IMR-90 (cell line): Measurements from ENCODE around the gene ARHGEF37. TPM values are rescaled to one million over a fixed set of nuclear protein-coding genes. Genes with fewer than 3 reads are reported as not detected.

ENCODE experiments used
- ATAC-seq: fragments of 200-7000 bp; cut with Tn5 transposase; 2 replicates; pipeline ENCODE4 v1.9.1; 2020; ENCODE audit warnings: low read depth, mild to moderate bottlenecking, moderate library complexity
- BruUV-seq: library from RNA; stranded (reverse); fragments of 400-500 nt; replicated peaks from 2 replicates; lab custom pipeline; 2021; lab: Mats Ljungman, UMichigan
- CTCF ChIA-PET: fragments of 300-600 bp; formaldehyde crosslinking; extraction: SDS; loops from one replicate; lab custom pipeline; 2021; ENCODE audit warnings: antibody characterized with exemption; lab: Yijun Ruan, JAX
- POLR2A ChIA-PET: fragments of 300-600 bp; sonication (Branson Sonifier 250); formaldehyde crosslinking; loops from one replicate; lab custom pipeline; 2022; ENCODE audit warnings: antibody characterized with exemption; ENCODE audit not compliant: unreplicated experiment; lab: Charles Lee
- DNase-seq: peaks from one replicate; pipeline ENCODE4 v3.0.0; 2013
- H2AFZ ChIP-seq: replicated peaks from 2 replicates; pipeline ENCODE3; 2013; ENCODE audit warnings: low read length, mild to moderate bottlenecking; ENCODE audit not compliant: poor library complexity
- H2AK5ac ChIP-seq: 2 replicates; pipeline ENCODE4 v1.6.1; 2013; ENCODE audit warnings: low read depth, low read length, inconsistent platforms
- H2AK9ac ChIP-seq: replicated peaks from 2 replicates; pipeline ENCODE3; 2013; ENCODE audit warnings: mild to moderate bottlenecking, low read depth, low read length, moderate library complexity; ENCODE audit not compliant: poor library complexity
- H2BK120ac ChIP-seq: 2 replicates; pipeline ENCODE4 v1.6.1; 2013; ENCODE audit warnings: low read depth, low read length, inconsistent platforms
- H2BK15ac ChIP-seq: 3 replicates; pipeline ENCODE4 v1.6.1; 2013; ENCODE audit warnings: low read depth, low read length, inconsistent platforms
- H2BK20ac ChIP-seq: 2 replicates; pipeline ENCODE4 v1.6.1; 2013; ENCODE audit warnings: low read depth, mild to moderate bottlenecking, inconsistent platforms, low read length, moderate library complexity
- H2BK5ac ChIP-seq: 2 replicates; pipeline ENCODE4 v1.6.1; 2013; ENCODE audit warnings: mild to moderate bottlenecking, low read depth, low read length, inconsistent platforms; ENCODE audit not compliant: poor library complexity, severe bottlenecking
- H3K14ac ChIP-seq: replicated peaks from 2 replicates; pipeline ENCODE4 v1.6.1; 2013; ENCODE audit warnings: low read depth, low read length, inconsistent platforms
- H3K18ac ChIP-seq: 2 replicates; pipeline ENCODE4 v1.6.1; 2013; ENCODE audit warnings: low read depth, low read length, control low read depth
- H3K23ac ChIP-seq: 2 replicates; pipeline ENCODE4 v1.6.1; 2013; ENCODE audit warnings: low read depth, low read length, inconsistent platforms
- H3K27ac ChIP-seq: 2 replicates; pipeline ENCODE4 v1.5.1; 2013; ENCODE audit warnings: mild to moderate bottlenecking, control low read depth, low read length; ENCODE audit not compliant: insufficient read depth
- H3K27me3 ChIP-seq: 2 replicates; pipeline ENCODE4 v1.6.1; 2013; ENCODE audit warnings: low read length; ENCODE audit not compliant: control insufficient read depth, insufficient read depth
- H3K36me3 ChIP-seq: 2 replicates; pipeline ENCODE4 v1.6.1; 2013; ENCODE audit warnings: low read length, mixed read lengths; ENCODE audit not compliant: control insufficient read depth, insufficient read depth
- H3K4ac ChIP-seq: 2 replicates; pipeline ENCODE4 v1.6.1; 2013; ENCODE audit warnings: low read depth, low read length, inconsistent platforms
- H3K4me1 ChIP-seq: 2 replicates; pipeline ENCODE4 v1.6.1; 2013; ENCODE audit warnings: low read length, mixed read lengths; ENCODE audit not compliant: control insufficient read depth, insufficient read depth
- H3K4me2 ChIP-seq: 2 replicates; pipeline ENCODE4 v1.6.1; 2013; ENCODE audit warnings: low read depth, mild to moderate bottlenecking, control low read depth, low read length, moderate library complexity
- H3K4me3 ChIP-seq: 2 replicates; pipeline ENCODE4 v1.5.1; 2013; ENCODE audit warnings: low read depth, mild to moderate bottlenecking, control low read depth, low read length, moderate library complexity; ENCODE audit not compliant: insufficient read depth
- H3K56ac ChIP-seq: 2 replicates; pipeline ENCODE4 v1.6.1; 2013; ENCODE audit warnings: low read length, inconsistent platforms; ENCODE audit not compliant: insufficient read depth; ENCODE audit errors: extremely low read depth
- H3K79me1 ChIP-seq, 2 experiments: 2 replicates each; pipeline ENCODE4 v1.6.1; 2013; ENCODE audit warnings: low read length in 2 of 2, inconsistent platforms in 1 of 2, low read depth in 1 of 2
- H3K9ac ChIP-seq: 2 replicates; pipeline ENCODE4 v1.6.1; 2013; ENCODE audit warnings: low read depth, low read length, control low read depth
- H3K9me1 ChIP-seq: 2 replicates; pipeline ENCODE4 v1.6.1; 2013; ENCODE audit warnings: low read length, inconsistent platforms; ENCODE audit not compliant: insufficient read depth
- H3K9me3 ChIP-seq: 2 replicates; pipeline ENCODE4 v1.6.1; 2013; ENCODE audit warnings: low read length; ENCODE audit not compliant: control insufficient read depth, insufficient read depth
- H4K20me1 ChIP-seq: 2 replicates; pipeline ENCODE4 v1.6.1; 2013; ENCODE audit warnings: low read length, inconsistent platforms; ENCODE audit not compliant: insufficient read depth
- H4K5ac ChIP-seq: 2 replicates; pipeline ENCODE4 v1.6.1; 2013; ENCODE audit warnings: mild to moderate bottlenecking, low read depth, low read length, control low read depth
- H4K8ac ChIP-seq, 2 experiments: 2 replicates each; pipeline ENCODE4 v1.6.1; 2013; ENCODE audit warnings: low read depth in 2 of 2, low read length in 2 of 2, control low read depth in 1 of 2, inconsistent platforms in 1 of 2
- H4K91ac ChIP-seq: 2 replicates; pipeline ENCODE4 v1.6.1; 2013; ENCODE audit warnings: low read depth, low read length, inconsistent platforms; ENCODE audit not compliant: insufficient read depth
- BHLHE40 ChIP-seq: fragments of 150-350 bp; IDR thresholded peaks from 2 replicates; pipeline ENCODE4 v1.6.1; 2016; ENCODE audit warnings: mild to moderate bottlenecking, low read depth, low read length
- ELK1 ChIP-seq: fragments of 150-350 bp; IDR thresholded peaks from 2 replicates; pipeline ENCODE4 v1.6.1; 2016; ENCODE audit warnings: low read depth, mild to moderate bottlenecking, low read length, moderate library complexity, borderline replicate concordance
- FOS ChIP-seq: fragments of 150-350 bp; IDR thresholded peaks from 2 replicates; pipeline ENCODE4 v1.6.1; 2016; ENCODE audit warnings: low read depth, low read length
- MAFK ChIP-seq: IDR thresholded peaks from 2 replicates; pipeline ENCODE4 v1.6.1; 2012; ENCODE audit warnings: low read depth, low read length, improper control_type of control experiment
- MAZ ChIP-seq: IDR thresholded peaks from 2 replicates; pipeline ENCODE4 v1.6.1; 2012; ENCODE audit warnings: low read depth, mild to moderate bottlenecking, low read length, improper control_type of control experiment, moderate library complexity, borderline replicate concordance
- NFE2L2 ChIP-seq: fragments of 150-350 bp; IDR thresholded peaks from 2 replicates; pipeline ENCODE4 v1.6.1; 2016; ENCODE audit warnings: low read depth, mild to moderate bottlenecking, low read length
- POLR2A ChIP-seq: IDR thresholded peaks from 2 replicates; pipeline ENCODE4 v1.6.1; 2012; ENCODE audit warnings: mild to moderate bottlenecking, low read depth, low read length
- RAD21 ChIP-seq: IDR thresholded peaks from 2 replicates; pipeline ENCODE4 v1.6.1; 2012; ENCODE audit warnings: low read length, improper control_type of control experiment
- RFX5 ChIP-seq: IDR thresholded peaks from 2 replicates; pipeline ENCODE4 v1.8.0; 2012; ENCODE audit warnings: low read depth, mild to moderate bottlenecking, low read length, moderate library complexity
- SMC3 ChIP-seq: fragments of 150-350 bp; IDR thresholded peaks from 2 replicates; pipeline ENCODE4 v1.6.1; 2016; ENCODE audit warnings: low read depth, mild to moderate bottlenecking, antibody characterized with exemption, low read length, moderate library complexity
- USF2 ChIP-seq: fragments of 150-350 bp; IDR thresholded peaks from 2 replicates; pipeline ENCODE4 v1.6.1; 2017; ENCODE audit warnings: mild to moderate bottlenecking, antibody characterized with exemption, low read length, low read depth
- WGBS, 2 experiments: methylation state at CpG; one replicate each; pipeline versions ENCODE4 v1.1.5 to v1.1.7; 2013; ENCODE audit warnings: missing lambda C conversion rate in 2 of 2; ENCODE audit not compliant: insufficient read length in 1 of 2; ENCODE audit errors: extremely low coverage in 2 of 2; 5-methylcytosine and 5-hydroxymethylcytosine counted together
- dilution Hi-C: fragments of 300-500 bp; cut with HindIII; formaldehyde crosslinking; loops from one replicate; pipeline ENCODE4 v1.14.3; 2018; ENCODE audit warnings: low sequenced_read_pairs; ENCODE audit not compliant: unreplicated experiment
- in situ Hi-C: fragments of 300-500 bp; cut with MboI; formaldehyde crosslinking; loops from 3 replicates; pipeline ENCODE4 v1.14.3; 2019; ENCODE audit warnings: low sequenced_read_pairs, inconsistent platforms, mixed read lengths
- intact Hi-C: fragments of 100-400 bp; cut with micrococcal nuclease; formaldehyde crosslinking; loops from 2 replicates; pipeline ENCODE4 v1.10.0; 2022
- polyA plus RNA-seq, 3 experiments: library from polyadenylated mRNA; depleted of rRNA; stranded (reverse); fragments of >200 nt; gene quantifications; 2 replicates each; pipeline ENCODE4 v1.2.3, GENCODE V29; 2012; ENCODE audit warnings: low replicate concordance in 1 of 3
- total RNA-seq: library from RNA; depleted of rRNA; stranded (reverse); fragments of >200 nt; gene quantifications from 2 replicates; pipeline ENCODE4 v1.2.3, GENCODE V29; 2012

The ARHGEF37 gene
- total and polyA plus RNA-seq, 2 of the 4 experiments (the other 2 are of a cell fraction) = 0.39 to 0.54 TPM

GRCh38 chr5:149603210-149603609 is 21.9 kb downstream of the ARHGEF37 start:
- no peak overlapping the region for H3K56ac ChIP-seq
- H2BK15ac ChIP-seq = no peak overlapping the region
- in situ Hi-C loops = no loop called here
- no peak overlapping the region for H3K14ac ChIP-seq
- H4K5ac ChIP-seq = no peak overlapping the region
- H3K18ac ChIP-seq = no peak overlapping the region
- H3K4me3 ChIP-seq = no peak overlapping the region
- POLR2A ChIA-PET = no interaction called here
- no peak overlapping the region for H2AFZ ChIP-seq
- H3K23ac ChIP-seq = no peak overlapping the region
- BruUV-seq = no TSS peak
- H2AK9ac ChIP-seq = no peak overlapping the region
- 0 out of 2 replicates have a peak, but pooled peaks cover 2% of the 10 kb centered on the region for H3K4me1 ChIP-seq
- H2AK5ac ChIP-seq = no peak overlapping the region
- 100% methylated on average over 1 of the region's 4 CpGs; no CpG with 5 or more reads in 1 of the 2 experiments for WGBS, 2 experiments
- dilution Hi-C loops = no loop called here
- H3K4ac ChIP-seq = no peak overlapping the region
- H3K27ac ChIP-seq = no peak overlapping the region
- no peak for DNase-seq
- no peak overlapping the region for H3K9ac ChIP-seq
- H2BK120ac ChIP-seq = no peak overlapping the region
- H3K9me3 ChIP-seq = no peaks in the 10 kb centered on the region
- no peak for ATAC-seq
- CTCF ChIA-PET = no interaction called here
- peaks cover 0 to 3% of the 10 kb centered on the region in 2 experiments; a peak in 1 of 4 replicates for H3K79me1 ChIP-seq
- H4K8ac ChIP-seq = no peak overlapping the region
- no peak overlapping the region for H2BK20ac ChIP-seq
- no peak overlapping the region for H4K91ac ChIP-seq
- H4K20me1 ChIP-seq = no peaks in the 10 kb centered on the region
- intact Hi-C loops = no loop called here
- H3K9me1 ChIP-seq = peaks cover 11% of the 10 kb centered on the region
- TF ChIP-seq BHLHE40 (no peak), NFE2L2 (no peak), FOS (no peak), ELK1 (no peak), MAZ (no peak), RFX5 (no peak), RAD21 (no peak), USF2 (no peak), MAFK (no peak), POLR2A (no peak), SMC3 (no peak)
- no peaks in the 10 kb centered on the region; the same call in 1 of the 2 replicates for H3K27me3 ChIP-seq
- no peak overlapping the region for H3K4me2 ChIP-seq
- H3K36me3 ChIP-seq = no peaks in the 10 kb centered on the region
- H2BK5ac ChIP-seq = no peak overlapping the region
